VCaP (cell line): Measurements from ENCODE around the gene IER2.

Experiments used
- H3K27ac ChIP-seq: fragments of 450-650 bp; 2 replicates; pipeline ENCODE4 v1.5.1; 2017
- CTCF ChIP-seq: fragments of 450-650 bp; conservative IDR thresholded peaks from 2 replicates; pipeline ENCODE4 v1.5.1; 2017; ENCODE audit warnings: mild to moderate bottlenecking, moderate library complexity

The IER2 gene

GRCh38 chr19:13104360-13104847 lies 45.8 kb upstream of the IER2 start:
- peak; percentile 55 for TF ChIP-seq CTCF
- H3K27ac ChIP-seq: no peak overlapping the region

GRCh38 chr19:13104848-13105711 lies 45.1 kb upstream of the IER2 start:
- no peak overlapping the region for H3K27ac ChIP-seq
- TF ChIP-seq CTCF: 0 out of 2 replicates have a peak, but pooled peaks have one; percentile 4

GRCh38 chr19:13109361-13110098 lies 40.7 kb upstream of the IER2 start:
- TF ChIP-seq CTCF: no peak
- no peak overlapping the region for H3K27ac ChIP-seq

GRCh38 chr19:13110099-13110610 lies 40.1 kb upstream of the IER2 start:
- TF ChIP-seq CTCF: no peak
- H3K27ac ChIP-seq: no peak overlapping the region

GRCh38 chr19:13112555-13112954 lies 37.7 kb upstream of the IER2 start:
- no peak for TF ChIP-seq CTCF
- no peak overlapping the region for H3K27ac ChIP-seq

- H3K27ac ChIP-seq: peak overlapping the region; percentile 84
- no peak for TF ChIP-seq CTCF
These were observed 34.3 kb upstream of the IER2 start for GRCh38 chr19:13115936-13116281.
